Cardiac fibroblast (primary cell): Measurements from ENCODE around the gene ASIP.
"Not testable (repeated sequence)": the region's sequence is repeated elsewhere in the genome, so short reads cannot be mapped to it uniquely, and the experiment has no call there.

Source experiments
- DNase-seq, 2 donors: peaks; one replicate each; pipeline versions ENCODE4 v3.0.0 to v3.0.0-alpha.2; 2010; ENCODE audit warnings: low read depth in 2 of 2
- H3K4me3 ChIP-seq, 2 donors: replicated peaks in 1 of 2; 1 replicate in 1 of 2; 2 replicates in 1 of 2; pipeline ENCODE4 v1.5.1; 2011; ENCODE audit warnings: low read depth in 2 of 2, low read length in 2 of 2, mild to moderate bottlenecking in 2 of 2, moderate library complexity in 1 of 2
- CTCF ChIP-seq: IDR thresholded peaks from one replicate; pipeline ENCODE4 v1.5.1; 2011; ENCODE audit warnings: low read depth, mild to moderate bottlenecking, low read length, inconsistent platforms

Gene ASIP

GRCh38 chr20:34231634-34232033 lies 9.6 kb upstream of the ASIP start:
- DNase-seq, result no peak
- TF ChIP-seq CTCF, result no peak
- H3K4me3 ChIP-seq, result no peak overlapping the region

DNA sequence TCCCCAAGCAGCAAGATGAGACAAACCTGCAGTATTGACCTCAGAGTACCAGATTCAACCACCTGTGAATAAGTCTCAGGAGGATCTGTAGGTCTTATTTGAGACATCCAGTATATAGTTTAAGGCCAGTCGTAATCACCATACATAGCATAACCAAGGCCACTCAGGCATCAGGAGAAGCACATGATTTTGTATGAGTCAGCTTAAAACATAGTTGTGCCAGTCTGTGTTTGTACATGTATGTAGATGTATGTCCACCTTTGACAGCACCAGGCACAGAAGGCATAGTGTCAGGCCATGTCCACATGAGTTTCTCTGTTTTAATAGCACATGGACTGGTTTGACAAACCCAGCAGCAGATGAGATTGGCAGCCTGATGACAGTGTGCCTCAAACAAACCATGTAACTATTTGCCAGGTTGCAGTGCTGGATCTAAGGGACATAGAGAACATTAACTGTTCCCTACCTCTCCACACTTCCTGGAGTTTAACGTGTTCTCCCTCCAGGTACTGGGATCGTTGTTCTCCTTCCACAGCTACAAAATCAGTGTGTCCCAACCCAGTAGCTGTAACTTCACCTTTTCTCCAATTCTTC lies 8.6 kb upstream of the ASIP start:
- H3K4me3 ChIP-seq, result no peak overlapping the region
- no peak for DNase-seq
- TF ChIP-seq CTCF, result no peak

GRCh38 chr20:34233687-34234086 lies 7.5 kb upstream of the ASIP start:
- no peak for TF ChIP-seq CTCF
- no peak for DNase-seq
- no peak overlapping the region for H3K4me3 ChIP-seq

GRCh38 chr20:34235875-34236274 lies 5.3 kb upstream of the ASIP start:
- H3K4me3 ChIP-seq, result no peak overlapping the region
- no peak for DNase-seq
- TF ChIP-seq CTCF, result no peak

- no peak overlapping the region for H3K4me3 ChIP-seq
- TF ChIP-seq CTCF, result no peak
- DNase-seq, result no peak
These were observed 3.3 kb upstream of the ASIP start for GRCh38 chr20:34237942-34238341.

GRCh38 chr20:34240121-34240520 lies 1.1 kb upstream of the ASIP start:
- no peak for TF ChIP-seq CTCF
- DNase-seq, result no peak
- H3K4me3 ChIP-seq, result no peak overlapping the region

DNA sequence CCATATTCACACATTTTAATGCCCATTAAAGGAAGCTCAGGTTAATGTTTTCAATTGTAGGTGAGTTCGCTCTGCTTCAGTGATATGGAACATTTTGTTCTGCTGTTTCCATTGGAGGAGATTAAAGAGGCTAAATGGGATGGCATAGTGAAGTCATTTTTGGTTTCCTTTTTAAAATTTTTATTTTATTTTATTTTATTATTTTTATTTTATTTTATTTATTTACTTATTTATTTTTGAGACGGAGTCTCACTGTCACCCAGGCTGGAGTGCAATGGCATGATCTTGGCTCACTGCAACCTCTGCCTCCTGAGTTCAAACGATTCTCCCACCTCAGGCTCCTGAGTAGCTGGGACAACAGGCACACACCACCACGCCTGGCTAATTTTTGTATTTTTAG lies 792 bp downstream of the ASIP start:
- H3K4me3 ChIP-seq, DNase-seq: not testable (repeated sequence)
